ENCODE data around the gene TAS2R39.

TAS2R39 gene

GRCh38 chr7:143216151-143216550 is 32.9 kb downstream of the TAS2R39 start:
- no peak for DNase-seq (ENCODE audit: low read depth)

GRCh38 chr7:143216686-143217085 is 33.5 kb downstream of the TAS2R39 start:
- no peak for DNase-seq (ENCODE audit: low read depth)

GRCh38 chr7:143217806-143218205 is 34.6 kb downstream of the TAS2R39 start:
- DNase-seq (ENCODE audit: low read depth): no peak

- DNase-seq (ENCODE audit: low read depth): no peak
Observed at GRCh38 chr7:143221286-143221685, 38.1 kb downstream of the TAS2R39 start.

- DNase-seq (ENCODE audit: low read depth): no peak
Observed at GRCh38 chr7:143221737-143222136, 38.5 kb downstream of the TAS2R39 start, which contains the start of gene TAS2R40. Gene TAS2R40, plus strand, starts transcription at chr7:143222037. Its CDS starts 42 bp downstream, at chr7:143222079.

GRCh38 chr7:143222782-143223181 is 39.6 kb downstream of the TAS2R39 start:
- no peak for DNase-seq (ENCODE audit: low read depth)

- DNase-seq (ENCODE audit: low read depth): no peak
Observed at GRCh38 chr7:143223784-143224183, 40.6 kb downstream of the TAS2R39 start.

DNA sequence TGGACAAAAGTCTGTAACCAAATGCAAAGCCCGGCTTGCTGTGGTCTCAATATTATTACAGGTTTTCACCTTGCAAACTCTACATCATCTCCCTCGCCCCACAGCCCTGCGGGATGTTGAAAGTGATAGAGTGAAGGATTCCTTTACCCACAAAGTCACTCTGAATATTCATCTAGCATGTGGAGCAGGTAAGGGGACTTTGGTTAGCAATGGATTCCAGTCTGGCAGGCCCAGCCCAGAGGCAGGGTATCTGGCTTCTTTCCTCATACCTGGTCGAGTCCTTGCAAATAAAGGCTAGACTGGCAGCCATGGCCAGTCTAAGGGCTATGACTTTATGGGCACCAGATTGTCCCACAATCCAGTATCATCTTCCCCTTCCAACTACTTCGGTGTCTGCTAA is 41.8 kb downstream of the TAS2R39 start:
- no peak for DNase-seq (ENCODE audit: low read depth)

DNA sequence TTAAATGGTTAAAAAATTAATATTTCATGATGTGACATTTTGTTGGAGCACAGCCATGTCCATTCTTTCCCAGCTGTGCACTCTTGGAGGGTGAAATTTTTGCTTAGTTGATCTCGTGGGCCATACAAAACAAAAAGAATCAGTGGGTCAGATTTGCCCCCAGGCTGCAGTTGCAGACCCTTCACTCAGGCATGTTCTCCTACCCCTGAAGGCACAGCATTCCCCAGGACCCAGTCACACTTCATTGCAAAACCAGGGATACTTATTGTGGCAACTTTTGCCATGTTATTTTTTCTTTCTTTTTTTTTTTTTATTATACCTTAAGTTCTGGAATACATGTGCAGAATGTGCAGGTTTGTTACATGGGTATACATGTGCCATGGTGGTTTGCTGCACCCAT is 44.6 kb downstream of the TAS2R39 start:
- no peak for DNase-seq (ENCODE audit: low read depth)

GRCh38 chr7:143229054-143229790 is 46.0 kb downstream of the TAS2R39 start:
- no peak for DNase-seq (ENCODE audit: low read depth)

DNA sequence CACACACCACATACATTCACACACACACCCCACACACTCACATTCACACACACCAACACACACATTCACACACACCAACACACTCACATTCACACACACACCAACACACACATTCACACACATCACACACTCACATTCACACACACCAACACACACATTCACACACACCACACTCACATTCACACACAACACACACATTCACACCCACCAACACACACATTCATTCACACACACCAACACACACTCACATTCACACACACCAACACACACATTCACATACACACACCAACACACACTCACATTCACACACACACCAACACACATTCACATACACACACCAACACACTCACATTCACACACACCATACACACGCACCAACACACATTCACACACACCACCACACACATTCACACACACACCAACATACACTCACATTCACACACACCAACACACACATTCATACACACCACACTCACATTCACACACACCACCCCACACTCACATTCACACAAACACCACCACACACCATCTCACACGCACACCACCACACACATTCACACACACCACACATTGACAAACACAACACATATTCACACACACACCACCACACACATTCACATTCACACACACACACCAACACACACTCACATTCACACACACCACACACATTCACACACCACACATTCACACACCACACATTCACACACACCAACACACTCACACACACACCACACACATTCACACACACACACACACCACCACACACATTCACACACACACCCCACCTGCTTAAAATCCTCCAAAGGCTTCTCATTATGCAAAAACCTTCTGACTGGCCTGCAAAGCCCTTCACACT is 47.6 kb downstream of the TAS2R39 start:
- no peak for DNase-seq (ENCODE audit: low read depth)
